Neutrophil (primary cell): ENCODE measurements around the gene IQGAP2.
"Not testable (repeated sequence)": the region's sequence is repeated elsewhere in the genome, so short reads cannot be mapped to it uniquely, and the experiment has no call there.

Source experiments
- H3K27ac ChIP-seq: fragments of 200-600 bp; sonication (generic); 2 replicates; pipeline ENCODE4 v1.5.1; 2016; ENCODE audit warnings: mild to moderate bottlenecking, moderate library complexity
- H3K27me3 ChIP-seq: fragments of 200-600 bp; sonication (generic); 2 replicates; pipeline ENCODE4 v1.6.0; 2016; ENCODE audit warnings: mild to moderate bottlenecking
- H3K36me3 ChIP-seq: fragments of 200-600 bp; sonication (generic); 2 replicates; pipeline ENCODE4 v1.5.1; 2017
- H3K4me1 ChIP-seq, 2 experiments: fragments of 200-600 bp in 1 of 2; sonication (generic) in 1 of 2; 1 replicate in 1 of 2; 2 replicates in 1 of 2; pipeline versions ENCODE4 v1.5.1 to v1.6.1; 2013 to 2016; ENCODE audit warnings: low read depth in 1 of 2, low read length in 1 of 2, mild to moderate bottlenecking in 1 of 2, moderate library complexity in 1 of 2; ENCODE audit not compliant: control insufficient read depth in 1 of 2, insufficient read depth in 1 of 2
- H3K4me3 ChIP-seq, 2 experiments: fragments of 200-600 bp in 1 of 2; sonication (generic) in 1 of 2; 1 replicate in 1 of 2; 2 replicates in 1 of 2; pipeline ENCODE4 v1.5.1; 2013 to 2016; ENCODE audit warnings: low read depth in 1 of 2, low read length in 1 of 2, mild to moderate bottlenecking in 1 of 2, moderate library complexity in 1 of 2
- H3K9me3 ChIP-seq: fragments of 200-600 bp; sonication (generic); 2 replicates; pipeline ENCODE4 v1.5.1; 2016
- CTCF ChIP-seq: fragments of 200-600 bp; sonication (generic); IDR thresholded peaks from 2 replicates; pipeline ENCODE4 v1.5.1; 2016; ENCODE audit warnings: antibody characterized with exemption

IQGAP2 gene

DNA sequence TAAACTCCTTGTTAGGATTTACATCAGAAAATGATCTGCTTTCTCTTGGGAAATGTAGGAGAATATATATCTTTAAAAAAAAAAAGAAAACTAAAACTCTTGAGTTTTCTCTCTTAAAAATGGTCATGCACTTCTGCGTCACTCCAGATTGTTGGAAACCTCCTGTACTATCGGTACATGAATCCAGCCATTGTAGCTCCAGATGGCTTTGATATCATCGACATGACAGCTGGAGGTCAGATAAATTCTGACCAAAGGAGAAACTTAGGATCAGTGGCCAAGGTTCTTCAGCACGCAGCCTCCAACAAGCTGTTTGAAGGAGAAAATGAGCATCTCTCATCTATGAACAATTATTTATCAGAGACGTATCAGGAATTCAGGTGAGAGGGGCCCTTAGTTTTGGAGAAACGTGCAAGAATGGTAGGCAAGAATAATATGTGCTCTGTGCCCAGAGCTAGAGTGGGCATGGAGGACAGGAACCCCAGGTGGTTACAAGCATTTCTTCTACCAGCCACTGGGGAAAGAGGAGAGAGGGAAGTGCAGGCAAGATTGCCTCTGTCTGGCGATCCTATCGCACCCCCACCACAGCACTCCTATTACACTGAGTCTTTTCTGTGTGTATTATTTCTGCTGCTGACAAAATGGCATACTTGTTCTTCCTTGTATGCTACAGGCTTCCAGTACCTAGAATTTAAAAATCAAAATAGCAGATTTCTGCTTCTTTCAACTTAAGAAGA, 271.4 kb downstream of the IQGAP2 start:
- H3K4me1 ChIP-seq = peaks cover 18 to 20% of the 10 kb centered on the region in 2 experiments
- H3K27me3 ChIP-seq = no peaks in the 10 kb centered on the region
- no peak overlapping the region for H3K27ac ChIP-seq
- no peak for TF ChIP-seq CTCF
- H3K4me3 ChIP-seq = no peak overlapping the region
- H3K9me3 ChIP-seq = no peaks in the 10 kb centered on the region
- H3K36me3 ChIP-seq = peaks cover 63% of the 10 kb centered on the region

DNA sequence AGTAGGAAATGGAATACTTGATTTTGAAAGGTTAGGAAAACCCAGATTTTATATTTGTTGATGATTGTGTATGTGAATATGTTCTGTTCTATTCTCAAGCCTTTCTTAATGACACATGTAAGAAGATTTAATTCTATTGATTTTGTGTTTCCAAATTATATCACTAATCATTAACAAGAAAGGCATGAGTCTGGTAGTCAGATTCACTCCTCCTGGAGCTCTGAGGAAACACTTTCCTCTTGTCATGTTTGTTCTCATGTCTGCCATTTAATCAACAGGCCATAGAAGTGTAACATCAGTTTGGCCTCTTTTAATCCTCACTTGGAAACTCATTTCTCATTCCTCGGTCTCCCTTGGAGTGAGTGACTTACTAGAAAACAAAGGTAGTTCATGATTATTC, 272.3 kb downstream of the IQGAP2 start:
- no peak overlapping the region for H3K27ac ChIP-seq
- no peaks in the 10 kb centered on the region for H3K27me3 ChIP-seq
- H3K36me3 ChIP-seq = peaks cover 55% of the 10 kb centered on the region
- TF ChIP-seq CTCF = no peak
- no peaks in the 10 kb centered on the region for H3K9me3 ChIP-seq
- H3K4me3 ChIP-seq = no peak overlapping the region
- peaks cover 18 to 20% of the 10 kb centered on the region in 2 experiments for H3K4me1 ChIP-seq

GRCh38 chr5:76677849-76678472, 274.9 kb downstream of the IQGAP2 start:
- Histone ChIP-seq H3K4me3 (no peak overlapping the region), H3K9me3 (no peaks in the 10 kb centered on the region), H3K27ac (no peak overlapping the region), H3K4me1 (peaks cover 6% of the 10 kb centered on the region in 2 experiments), H3K36me3 (peaks cover 50% of the 10 kb centered on the region), H3K27me3 (no peaks in the 10 kb centered on the region)
- TF ChIP-seq CTCF = no peak

DNA sequence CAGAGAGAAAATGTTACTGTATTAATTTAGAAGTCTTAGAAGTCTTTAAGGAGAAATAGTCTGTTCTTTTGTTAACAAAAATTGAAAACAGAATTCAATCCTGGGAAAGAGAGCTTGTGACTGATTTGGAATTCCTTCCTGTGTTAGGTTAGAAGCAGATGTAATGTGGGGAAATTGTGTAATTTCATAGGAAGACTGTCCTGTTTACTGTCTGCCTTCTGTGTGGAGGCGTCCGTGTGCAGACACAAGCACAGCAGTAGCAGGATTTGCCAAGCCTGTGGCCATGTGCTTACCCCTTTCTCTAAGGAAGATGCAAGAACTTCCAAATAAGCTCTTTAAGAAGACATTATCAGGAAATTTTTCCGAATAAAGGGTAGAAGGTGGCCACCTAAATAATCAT, 276.1 kb downstream of the IQGAP2 start:
- Histone ChIP-seq H3K27me3 (no peaks in the 10 kb centered on the region), H3K4me3 (no peak overlapping the region), H3K9me3 (no peaks in the 10 kb centered on the region), H3K27ac (no peak overlapping the region), H3K4me1 (peaks cover 0 to 4% of the 10 kb centered on the region in 2 experiments), H3K36me3 (peaks cover 52% of the 10 kb centered on the region)
- TF ChIP-seq CTCF = no peak

DNA sequence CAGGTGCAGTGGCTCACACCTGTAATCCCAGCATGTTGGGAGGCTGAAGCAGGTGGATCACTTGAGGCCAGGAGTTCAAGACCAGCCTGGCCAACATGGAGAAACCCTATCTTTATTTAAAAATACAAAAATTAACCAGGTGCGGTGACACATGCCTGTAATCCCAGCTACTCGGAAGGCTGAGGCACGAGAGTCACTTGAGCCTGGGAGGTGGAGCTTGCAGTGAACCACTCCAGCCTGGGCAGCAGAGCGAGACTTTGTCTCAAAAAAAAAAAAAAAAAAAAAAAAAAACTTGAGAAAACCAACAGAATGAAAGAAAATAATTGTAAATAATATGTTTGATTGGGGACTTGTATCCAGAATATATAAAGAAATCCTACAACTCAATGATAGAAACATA, 277.7 kb downstream of the IQGAP2 start:
- H3K36me3 ChIP-seq = peaks cover 52% of the 10 kb centered on the region
- not testable (repeated sequence) for H3K27me3 ChIP-seq, H3K4me1 ChIP-seq, H3K9me3 ChIP-seq, H3K4me3 ChIP-seq, H3K27ac ChIP-seq

DNA sequence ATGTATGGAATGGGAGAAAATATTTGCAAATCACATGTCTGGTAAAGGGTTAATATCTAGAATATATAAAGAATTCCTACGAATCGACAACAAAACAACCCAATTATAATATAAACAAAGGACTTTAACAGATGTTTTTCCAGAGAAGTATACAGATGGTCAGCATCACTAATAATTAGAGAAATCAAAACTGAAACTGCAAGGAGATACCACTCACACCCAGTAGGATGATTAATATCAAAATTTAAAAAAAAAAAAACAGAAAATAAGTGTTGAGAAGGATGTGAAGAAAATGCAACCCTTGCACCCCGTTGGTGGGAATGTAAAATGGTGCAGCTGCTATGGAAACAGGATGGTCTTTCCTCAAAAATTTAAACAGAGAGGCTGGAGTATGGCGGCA, 278.2 kb downstream of the IQGAP2 start:
- Histone ChIP-seq H3K9me3 (no peaks in the 10 kb centered on the region), H3K4me3 (no peak overlapping the region), H3K4me1 (peaks cover 0 to 4% of the 10 kb centered on the region in 2 experiments), H3K27me3 (no peaks in the 10 kb centered on the region), H3K27ac (no peak overlapping the region), H3K36me3 (peaks cover 49% of the 10 kb centered on the region)
- no peak for TF ChIP-seq CTCF
